Endodermal cell (in vitro differentiated cells): ENCODE results near the gene PNRC2. TPM values are rescaled to one million over a fixed set of nuclear protein-coding genes. Genes with fewer than 3 reads are reported as not detected.

Experiments used
- DNase-seq: peaks from one replicate; pipeline ENCODE4 v3.0.0-alpha.2; 2017
- H3K27ac ChIP-seq: 2 replicates; pipeline ENCODE4 v1.5.1; 2013; ENCODE audit warnings: mild to moderate bottlenecking, low read depth, low read length, moderate library complexity
- H3K27me3 ChIP-seq: 2 replicates; pipeline ENCODE4 v1.6.1; 2013; ENCODE audit warnings: mild to moderate bottlenecking, low read length, moderate library complexity; ENCODE audit not compliant: insufficient read depth, control insufficient read depth, poor library complexity, severe bottlenecking
- H3K36me3 ChIP-seq: 2 replicates; pipeline ENCODE4 v1.7.0; 2013; ENCODE audit warnings: mild to moderate bottlenecking, low read length, moderate library complexity; ENCODE audit not compliant: control insufficient read depth, insufficient read depth
- H3K4me1 ChIP-seq: one replicate; pipeline ENCODE4 v1.7.0; 2013; ENCODE audit warnings: low read length; ENCODE audit not compliant: control insufficient read depth, insufficient read depth
- H3K4me3 ChIP-seq: 2 replicates; pipeline ENCODE4 v1.5.1; 2013; ENCODE audit warnings: mild to moderate bottlenecking, low read length, moderate library complexity
- H3K9ac ChIP-seq: 2 replicates; pipeline ENCODE4 v1.6.1; 2013; ENCODE audit warnings: mild to moderate bottlenecking, low read length, moderate library complexity; ENCODE audit not compliant: poor library complexity, severe bottlenecking; ENCODE audit errors: extremely low read depth
- H3K9me3 ChIP-seq: 2 replicates; pipeline ENCODE4 v1.6.1; 2013; ENCODE audit warnings: mild to moderate bottlenecking, low read length, moderate library complexity; ENCODE audit not compliant: control insufficient read depth
- H3K27ac Mint-ChIP-seq: 2 replicates; pipeline ENCODE4 v1.8.0; 2020; ENCODE audit warnings: mixed read lengths
- H3K27me3 Mint-ChIP-seq: 2 replicates; pipeline ENCODE4 v1.8.0; 2021; ENCODE audit warnings: mild to moderate bottlenecking, mixed read lengths; ENCODE audit not compliant: insufficient read depth
- H3K36me3 Mint-ChIP-seq: 2 replicates; pipeline ENCODE4 v1.8.0; 2020; ENCODE audit warnings: low read depth, mixed read lengths
- H3K4me1 Mint-ChIP-seq: 2 replicates; pipeline ENCODE4 v1.8.0; 2020; ENCODE audit warnings: mixed read lengths
- H3K4me3 Mint-ChIP-seq: 2 replicates; pipeline ENCODE4 v1.8.0; 2020; ENCODE audit warnings: mild to moderate bottlenecking, moderate library complexity, mixed read lengths
- H3K9me3 Mint-ChIP-seq: 2 replicates; pipeline ENCODE4 v1.8.0; 2020; ENCODE audit warnings: mild to moderate bottlenecking, mixed read lengths
- CTCF ChIP-seq: fragments of 200-600 bp; sonication (generic); conservative IDR thresholded peaks from 2 replicates; pipeline ENCODE4 v1.5.0; 2021; ENCODE audit warnings: antibody characterized with exemption, mild to moderate bottlenecking
- WGBS, 2 experiments: methylation state at CpG; one replicate each; pipeline versions ENCODE4 v1.1.5 to v1.1.7; 2013; ENCODE audit warnings: missing lambda C conversion rate in 2 of 2, mixed read lengths in 1 of 2; ENCODE audit not compliant: insufficient coverage in 1 of 2, insufficient read length in 1 of 2; 5-methylcytosine and 5-hydroxymethylcytosine counted together
- total RNA-seq, 2 donors: library from RNA; stranded (reverse); fragmentation: NEBNext Ultra II Directional in 1 of 2; extraction: Animal tissue kit (Norgen Biotek cat#: 25700) in 1 of 2; gene quantifications; 2 replicates in 1 of 2; 3 replicates in 1 of 2; pipeline ENCODE4 v1.2.1, GENCODE V29; 2021

Gene PNRC2
- total RNA-seq, 2 donors from 2014 or later: 107 to 108 TPM

GRCh38 chr1:23936481-23937176 is 23.0 kb upstream of the PNRC2 start:
- 36 to 39% methylated on average over 6 of the region's 6 CpGs for WGBS, 2 experiments
- no peaks in the 10 kb centered on the region for H3K27me3 Mint-ChIP-seq
- no peak overlapping the region for H3K27ac Mint-ChIP-seq
- DNase-seq: peak; percentile 84
- H3K27me3 ChIP-seq: no peaks in the 10 kb centered on the region
- no peak overlapping the region for H3K4me3 Mint-ChIP-seq
- H3K9me3 Mint-ChIP-seq: peaks cover 7% of the 10 kb centered on the region
- H3K36me3 Mint-ChIP-seq: no peaks in the 10 kb centered on the region
- H3K9me3 ChIP-seq: no peaks in the 10 kb centered on the region
- no peaks in the 10 kb centered on the region for H3K36me3 ChIP-seq
- no peak overlapping the region for H3K9ac ChIP-seq
- H3K27ac ChIP-seq: no peak overlapping the region
- TF ChIP-seq CTCF: no peak
- H3K4me1 Mint-ChIP-seq: no peaks in the 10 kb centered on the region
- no peak overlapping the region for H3K4me3 ChIP-seq
- no peaks in the 10 kb centered on the region for H3K4me1 ChIP-seq

GRCh38 chr1:23947366-23947765 is 12.3 kb upstream of the PNRC2 start:
- H3K27me3 Mint-ChIP-seq: no peaks in the 10 kb centered on the region
- Histone ChIP-seq H3K27me3 (no peaks in the 10 kb centered on the region), H3K4me1 (no peaks in the 10 kb centered on the region), H3K36me3 (no peaks in the 10 kb centered on the region), H3K9me3 (peaks cover 6% of the 10 kb centered on the region), H3K27ac (no peak overlapping the region), H3K4me3 (no peak overlapping the region), H3K9ac (no peak overlapping the region)
- no peak for TF ChIP-seq CTCF
- no peak overlapping the region for H3K4me3 Mint-ChIP-seq
- H3K27ac Mint-ChIP-seq: no peak overlapping the region
- H3K4me1 Mint-ChIP-seq: no peaks in the 10 kb centered on the region
- H3K9me3 Mint-ChIP-seq: peaks cover 4% of the 10 kb centered on the region
- no peaks in the 10 kb centered on the region for H3K36me3 Mint-ChIP-seq
- no peak for DNase-seq

GRCh38 chr1:23953020-23953419 is 6.6 kb upstream of the PNRC2 start:
- H3K9me3 Mint-ChIP-seq: no peaks in the 10 kb centered on the region
- DNase-seq: no peak
- no peaks in the 10 kb centered on the region for H3K27me3 Mint-ChIP-seq
- peaks cover 3% of the 10 kb centered on the region for H3K4me1 ChIP-seq
- H3K4me1 Mint-ChIP-seq: peaks cover 6% of the 10 kb centered on the region
- TF ChIP-seq CTCF: no peak
- H3K27ac ChIP-seq: no peak overlapping the region
- WGBS, 2 experiments: 92 to 100% methylated on average over 3 of the region's 3 CpGs
- H3K27me3 ChIP-seq: no peaks in the 10 kb centered on the region
- H3K4me3 Mint-ChIP-seq: no peak overlapping the region
- no peak overlapping the region for H3K9ac ChIP-seq
- no peaks in the 10 kb centered on the region for H3K36me3 Mint-ChIP-seq
- H3K9me3 ChIP-seq: no peaks in the 10 kb centered on the region
- H3K4me3 ChIP-seq: no peak overlapping the region
- no peak overlapping the region for H3K27ac Mint-ChIP-seq
- no peaks in the 10 kb centered on the region for H3K36me3 ChIP-seq
